ENCODE results near the gene SHC2. TPM values are rescaled to one million over a fixed set of nuclear protein-coding genes. Genes with fewer than 3 reads are reported as not detected.

The SHC2 gene
- total and polyA plus RNA-seq, 2 of the 13 experiments (the other 11 are each of a cell fraction or from before 2014, with no cell fraction given): 9.0 to 18.3 TPM

DNA sequence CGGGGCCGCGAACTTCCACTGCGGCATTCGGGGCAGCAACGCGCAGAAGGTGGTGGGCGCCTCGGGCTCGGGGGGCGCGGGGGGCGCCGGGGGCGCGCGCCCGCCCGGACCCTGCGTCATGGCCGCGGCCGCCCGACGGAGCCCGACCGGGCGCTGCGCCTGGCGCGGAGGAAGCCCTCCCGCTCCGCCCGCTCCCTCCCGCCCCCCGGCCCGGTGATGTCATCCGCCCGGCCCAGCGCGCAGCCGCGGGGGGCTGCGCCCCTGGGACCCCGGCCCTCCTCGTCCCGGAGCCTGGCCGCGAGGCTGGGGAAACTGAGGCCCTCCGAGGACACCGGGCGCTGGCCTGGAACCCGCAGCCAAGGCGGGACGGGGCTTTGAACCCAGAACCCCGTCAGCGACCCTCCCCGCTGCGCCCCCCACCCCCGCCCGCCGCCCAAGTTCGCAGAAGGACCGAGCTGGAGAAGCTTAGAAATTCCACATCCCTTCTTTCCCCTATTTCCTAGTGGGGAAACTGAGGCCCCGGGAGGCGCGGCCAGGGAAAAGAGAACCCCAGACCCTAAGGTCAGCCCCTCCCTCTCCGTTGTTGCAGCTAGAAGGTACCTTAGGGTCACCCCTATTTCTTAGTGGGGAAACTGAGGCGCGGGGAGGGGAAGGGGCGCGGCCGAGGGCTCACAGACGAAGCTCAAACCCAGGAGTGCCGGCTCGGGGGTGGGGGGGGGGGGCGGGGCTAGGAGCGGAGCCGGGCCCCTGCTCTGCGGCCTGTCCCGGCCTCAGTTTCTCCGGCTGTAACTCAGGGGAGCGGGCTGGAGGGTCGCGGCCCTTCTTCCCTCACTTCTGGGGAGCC is at the start of gene SHC2 (continued):
- TF ChIP-seq, protein P1, sequence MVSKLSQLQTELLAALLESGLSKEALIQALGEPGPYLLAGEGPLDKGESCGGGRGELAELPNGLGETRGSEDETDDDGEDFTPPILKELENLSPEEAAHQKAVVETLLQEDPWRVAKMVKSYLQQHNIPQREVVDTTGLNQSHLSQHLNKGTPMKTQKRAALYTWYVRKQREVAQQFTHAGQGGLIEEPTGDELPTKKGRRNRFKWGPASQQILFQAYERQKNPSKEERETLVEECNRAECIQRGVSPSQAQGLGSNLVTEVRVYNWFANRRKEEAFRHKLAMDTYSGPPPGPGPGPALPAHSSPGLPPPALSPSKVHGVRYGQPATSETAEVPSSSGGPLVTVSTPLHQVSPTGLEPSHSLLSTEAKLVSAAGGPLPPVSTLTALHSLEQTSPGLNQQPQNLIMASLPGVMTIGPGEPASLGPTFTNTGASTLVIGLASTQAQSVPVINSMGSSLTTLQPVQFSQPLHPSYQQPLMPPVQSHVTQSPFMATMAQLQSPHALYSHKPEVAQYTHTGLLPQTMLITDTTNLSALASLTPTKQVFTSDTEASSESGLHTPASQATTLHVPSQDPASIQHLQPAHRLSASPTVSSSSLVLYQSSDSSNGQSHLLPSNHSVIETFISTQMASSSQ (IDR thresholded peaks at IDR 0.05; ENCODE audit: low read depth): no peak
- TF ChIP-seq, protein P1 (CRISPR knock-in tag; IDR thresholded peaks at IDR 0.05; ENCODE audit: borderline replicate concordance): no peak
- TF ChIP-seq, protein P2, sequence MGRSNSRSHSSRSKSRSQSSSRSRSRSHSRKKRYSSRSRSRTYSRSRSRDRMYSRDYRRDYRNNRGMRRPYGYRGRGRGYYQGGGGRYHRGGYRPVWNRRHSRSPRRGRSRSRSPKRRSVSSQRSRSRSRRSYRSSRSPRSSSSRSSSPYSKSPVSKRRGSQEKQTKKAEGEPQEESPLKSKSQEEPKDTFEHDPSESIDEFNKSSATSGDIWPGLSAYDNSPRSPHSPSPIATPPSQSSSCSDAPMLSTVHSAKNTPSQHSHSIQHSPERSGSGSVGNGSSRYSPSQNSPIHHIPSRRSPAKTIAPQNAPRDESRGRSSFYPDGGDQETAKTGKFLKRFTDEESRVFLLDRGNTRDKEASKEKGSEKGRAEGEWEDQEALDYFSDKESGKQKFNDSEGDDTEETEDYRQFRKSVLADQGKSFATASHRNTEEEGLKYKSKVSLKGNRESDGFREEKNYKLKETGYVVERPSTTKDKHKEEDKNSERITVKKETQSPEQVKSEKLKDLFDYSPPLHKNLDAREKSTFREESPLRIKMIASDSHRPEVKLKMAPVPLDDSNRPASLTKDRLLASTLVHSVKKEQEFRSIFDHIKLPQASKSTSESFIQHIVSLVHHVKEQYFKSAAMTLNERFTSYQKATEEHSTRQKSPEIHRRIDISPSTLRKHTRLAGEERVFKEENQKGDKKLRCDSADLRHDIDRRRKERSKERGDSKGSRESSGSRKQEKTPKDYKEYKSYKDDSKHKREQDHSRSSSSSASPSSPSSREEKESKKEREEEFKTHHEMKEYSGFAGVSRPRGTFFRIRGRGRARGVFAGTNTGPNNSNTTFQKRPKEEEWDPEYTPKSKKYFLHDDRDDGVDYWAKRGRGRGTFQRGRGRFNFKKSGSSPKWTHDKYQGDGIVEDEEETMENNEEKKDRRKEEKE (IDR thresholded peaks at IDR 0.05): no peak
- TF ChIP-seq SAP130 (CRISPR knock-in tag; IDR thresholded peaks at IDR 0.05; ENCODE audit: low read depth) (peak; percentile 17; the same call in 1 of the 2 replicates), PHF8 (CRISPR knock-in tag; IDR thresholded peaks at IDR 0.05) (no peak), ZNF75D (CRISPR knock-in tag; IDR thresholded peaks at IDR 0.05; ENCODE audit: borderline replicate concordance) (no peak), NBN (conservative IDR thresholded peaks at IDR 0.05) (no peak)
- TF ChIP-seq, protein P3, sequence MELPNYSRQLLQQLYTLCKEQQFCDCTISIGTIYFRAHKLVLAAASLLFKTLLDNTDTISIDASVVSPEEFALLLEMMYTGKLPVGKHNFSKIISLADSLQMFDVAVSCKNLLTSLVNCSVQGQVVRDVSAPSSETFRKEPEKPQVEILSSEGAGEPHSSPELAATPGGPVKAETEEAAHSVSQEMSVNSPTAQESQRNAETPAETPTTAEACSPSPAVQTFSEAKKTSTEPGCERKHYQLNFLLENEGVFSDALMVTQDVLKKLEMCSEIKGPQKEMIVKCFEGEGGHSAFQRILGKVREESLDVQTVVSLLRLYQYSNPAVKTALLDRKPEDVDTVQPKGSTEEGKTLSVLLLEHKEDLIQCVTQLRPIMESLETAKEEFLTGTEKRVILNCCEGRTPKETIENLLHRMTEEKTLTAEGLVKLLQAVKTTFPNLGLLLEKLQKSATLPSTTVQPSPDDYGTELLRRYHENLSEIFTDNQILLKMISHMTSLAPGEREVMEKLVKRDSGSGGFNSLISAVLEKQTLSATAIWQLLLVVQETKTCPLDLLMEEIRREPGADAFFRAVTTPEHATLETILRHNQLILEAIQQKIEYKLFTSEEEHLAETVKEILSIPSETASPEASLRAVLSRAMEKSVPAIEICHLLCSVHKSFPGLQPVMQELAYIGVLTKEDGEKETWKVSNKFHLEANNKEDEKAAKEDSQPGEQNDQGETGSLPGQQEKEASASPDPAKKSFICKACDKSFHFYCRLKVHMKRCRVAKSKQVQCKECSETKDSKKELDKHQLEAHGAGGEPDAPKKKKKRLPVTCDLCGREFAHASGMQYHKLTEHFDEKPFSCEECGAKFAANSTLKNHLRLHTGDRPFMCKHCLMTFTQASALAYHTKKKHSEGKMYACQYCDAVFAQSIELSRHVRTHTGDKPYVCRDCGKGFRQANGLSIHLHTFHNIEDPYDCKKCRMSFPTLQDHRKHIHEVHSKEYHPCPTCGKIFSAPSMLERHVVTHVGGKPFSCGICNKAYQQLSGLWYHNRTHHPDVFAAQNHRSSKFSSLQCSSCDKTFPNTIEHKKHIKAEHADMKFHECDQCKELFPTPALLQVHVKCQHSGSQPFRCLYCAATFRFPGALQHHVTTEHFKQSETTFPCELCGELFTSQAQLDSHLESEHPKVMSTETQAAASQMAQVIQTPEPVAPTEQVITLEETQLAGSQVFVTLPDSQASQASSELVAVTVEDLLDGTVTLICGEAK (IDR thresholded peaks at IDR 0.05): no peak
- TF ChIP-seq, protein P3 (CRISPR knock-in tag; IDR thresholded peaks at IDR 0.05): no peak
- TF ChIP-seq, protein P4, sequence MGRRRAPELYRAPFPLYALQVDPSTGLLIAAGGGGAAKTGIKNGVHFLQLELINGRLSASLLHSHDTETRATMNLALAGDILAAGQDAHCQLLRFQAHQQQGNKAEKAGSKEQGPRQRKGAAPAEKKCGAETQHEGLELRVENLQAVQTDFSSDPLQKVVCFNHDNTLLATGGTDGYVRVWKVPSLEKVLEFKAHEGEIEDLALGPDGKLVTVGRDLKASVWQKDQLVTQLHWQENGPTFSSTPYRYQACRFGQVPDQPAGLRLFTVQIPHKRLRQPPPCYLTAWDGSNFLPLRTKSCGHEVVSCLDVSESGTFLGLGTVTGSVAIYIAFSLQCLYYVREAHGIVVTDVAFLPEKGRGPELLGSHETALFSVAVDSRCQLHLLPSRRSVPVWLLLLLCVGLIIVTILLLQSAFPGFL (CRISPR knock-in tag; IDR thresholded peaks at IDR 0.05): no peak
